ENCODE results near the gene CLTC.

DNA sequence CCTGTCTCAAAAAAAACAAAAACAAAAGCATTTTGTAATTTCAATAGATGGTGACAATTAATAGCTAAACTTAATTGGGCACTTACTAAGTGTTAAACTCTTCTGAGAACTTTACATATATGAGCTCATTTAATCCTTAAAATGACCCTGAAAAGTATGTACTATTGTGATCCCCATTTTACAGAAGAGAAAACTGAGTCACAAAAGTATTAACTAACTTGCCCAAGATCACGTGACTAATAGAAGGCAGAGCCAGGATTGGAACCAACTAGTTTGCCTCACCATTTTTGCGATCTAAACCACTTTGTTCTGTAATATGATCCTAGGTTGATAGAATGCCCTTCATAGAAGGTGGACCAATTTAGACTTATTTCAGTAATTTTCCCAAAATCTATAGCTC is 114.0 kb downstream of the CLTC start:
- no peak for TF ChIP-seq FOXM1 (IDR thresholded peaks at IDR 0.05; ENCODE audit: borderline replicate concordance)
- no peak for TF ChIP-seq FOXK2 (IDR thresholded peaks at IDR 0.05)
- TF ChIP-seq SP1 (IDR thresholded peaks at IDR 0.05), result no peak
- no peak for TF ChIP-seq SUZ12 (IDR thresholded peaks at IDR 0.05)
- TF ChIP-seq, protein P1, sequence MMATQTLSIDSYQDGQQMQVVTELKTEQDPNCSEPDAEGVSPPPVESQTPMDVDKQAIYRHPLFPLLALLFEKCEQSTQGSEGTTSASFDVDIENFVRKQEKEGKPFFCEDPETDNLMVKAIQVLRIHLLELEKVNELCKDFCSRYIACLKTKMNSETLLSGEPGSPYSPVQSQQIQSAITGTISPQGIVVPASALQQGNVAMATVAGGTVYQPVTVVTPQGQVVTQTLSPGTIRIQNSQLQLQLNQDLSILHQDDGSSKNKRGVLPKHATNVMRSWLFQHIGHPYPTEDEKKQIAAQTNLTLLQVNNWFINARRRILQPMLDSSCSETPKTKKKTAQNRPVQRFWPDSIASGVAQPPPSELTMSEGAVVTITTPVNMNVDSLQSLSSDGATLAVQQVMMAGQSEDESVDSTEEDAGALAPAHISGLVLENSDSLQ (IDR thresholded peaks at IDR 0.05), result no peak
- TF ChIP-seq TARDBP (IDR thresholded peaks at IDR 0.05), result no peak
- TF ChIP-seq CTBP1 (IDR thresholded peaks at IDR 0.05; ENCODE audit: borderline replicate concordance), result no peak
- no peak for TF ChIP-seq ARNT (IDR thresholded peaks at IDR 0.05)
- no peak for TF ChIP-seq L3MBTL2 (conservative IDR thresholded peaks at IDR 0.05)
- no peak for TF ChIP-seq LEF1 (IDR thresholded peaks at IDR 0.05; ENCODE audit: borderline replicate concordance)
- TF ChIP-seq FOXA1 (IDR thresholded peaks at IDR 0.05), result no peak
- no peak for TF ChIP-seq NFRKB (IDR thresholded peaks at IDR 0.05)
- TF ChIP-seq HDGF (IDR thresholded peaks at IDR 0.05; ENCODE audit: borderline replicate concordance), result no peak
- TF ChIP-seq BHLHE40 (IDR thresholded peaks at IDR 0.05; ENCODE audit: borderline replicate concordance), result no peak
